HG02798 (cell line): ENCODE measurements around the gene SMAD6.
"Not testable (repeated sequence)": the region's sequence is repeated elsewhere in the genome, so short reads cannot be mapped to it uniquely, and the experiment has no call there.

Experiments used
- ATAC-seq: cut with Tn5 transposase; IDR thresholded peaks from one replicate; pipeline ENCODE4 v1.9.1; 2021; ENCODE audit warnings: mild to moderate bottlenecking; ENCODE audit not compliant: unreplicated experiment, poor library complexity

The SMAD6 gene

GRCh38 chr15:66808181-66808824 lies 106.3 kb downstream of the SMAD6 start:
- no peak for ATAC-seq

GRCh38 chr15:66809664-66810063 lies 107.6 kb downstream of the SMAD6 start:
- no peak for ATAC-seq

GRCh38 chr15:66815318-66815717 lies 113.3 kb downstream of the SMAD6 start:
- no peak for ATAC-seq

- no peak for ATAC-seq
These were observed 114.2 kb downstream of the SMAD6 start for GRCh38 chr15:66816201-66816600.

GRCh38 chr15:66819084-66819483 lies 117.0 kb downstream of the SMAD6 start:
- ATAC-seq = no peak

- ATAC-seq = no peak
These were observed 118.6 kb downstream of the SMAD6 start for GRCh38 chr15:66820481-66821176.

- no peak for ATAC-seq
These were observed 119.3 kb downstream of the SMAD6 start for GRCh38 chr15:66821307-66821706.

- no peak for ATAC-seq
These were observed 120.1 kb downstream of the SMAD6 start for GRCh38 chr15:66822114-66822513.

GRCh38 chr15:66822576-66822975 lies 120.5 kb downstream of the SMAD6 start:
- no peak for ATAC-seq

GRCh38 chr15:66823601-66824000 lies 121.6 kb downstream of the SMAD6 start:
- ATAC-seq = no peak

GRCh38 chr15:66824424-66824823 lies 122.4 kb downstream of the SMAD6 start:
- no peak for ATAC-seq

- no peak for ATAC-seq
These were observed 123.1 kb downstream of the SMAD6 start for GRCh38 chr15:66825139-66825538.

GRCh38 chr15:66825731-66826130 lies 123.7 kb downstream of the SMAD6 start:
- ATAC-seq = no peak

GRCh38 chr15:66826507-66826906 lies 124.5 kb downstream of the SMAD6 start:
- no peak for ATAC-seq

GRCh38 chr15:66827039-66827697 lies 125.1 kb downstream of the SMAD6 start:
- no peak for ATAC-seq

- no peak for ATAC-seq
These were observed 125.6 kb downstream of the SMAD6 start for GRCh38 chr15:66827698-66828055.

GRCh38 chr15:66828817-66829541 lies 126.9 kb downstream of the SMAD6 start:
- ATAC-seq = not testable (repeated sequence)

GRCh38 chr15:66829551-66830121 lies 127.6 kb downstream of the SMAD6 start:
- ATAC-seq = no peak

GRCh38 chr15:66830358-66830757 lies 128.3 kb downstream of the SMAD6 start:
- no peak for ATAC-seq

GRCh38 chr15:66830823-66831222 lies 128.8 kb downstream of the SMAD6 start:
- ATAC-seq = no peak

GRCh38 chr15:66831289-66831688 lies 129.3 kb downstream of the SMAD6 start:
- ATAC-seq = no peak
